PFSK-1 (cell line): ENCODE measurements around the gene VSIG10L2.

ENCODE experiments used
- POLR2AphosphoS5 ChIP-seq: IDR thresholded peaks from 2 replicates; pipeline ENCODE4 v1.6.1; 2012; ENCODE audit warnings: low read depth, mild to moderate bottlenecking, control low read depth, low read length, moderate library complexity
- TF ChIP-seq, protein P1 (sequence below), 2 experiments: IDR thresholded peaks; 2 replicates each; pipeline versions ENCODE4 v1.6.1 to v1.8.0; 2011 to 2012; ENCODE audit warnings: low read depth in 2 of 2, low read length in 2 of 2, control low read depth in 1 of 2, inconsistent platforms in 1 of 2, mild to moderate bottlenecking in 1 of 2, moderate library complexity in 1 of 2; ENCODE audit not compliant: insufficient read depth in 1 of 2

DNA sequence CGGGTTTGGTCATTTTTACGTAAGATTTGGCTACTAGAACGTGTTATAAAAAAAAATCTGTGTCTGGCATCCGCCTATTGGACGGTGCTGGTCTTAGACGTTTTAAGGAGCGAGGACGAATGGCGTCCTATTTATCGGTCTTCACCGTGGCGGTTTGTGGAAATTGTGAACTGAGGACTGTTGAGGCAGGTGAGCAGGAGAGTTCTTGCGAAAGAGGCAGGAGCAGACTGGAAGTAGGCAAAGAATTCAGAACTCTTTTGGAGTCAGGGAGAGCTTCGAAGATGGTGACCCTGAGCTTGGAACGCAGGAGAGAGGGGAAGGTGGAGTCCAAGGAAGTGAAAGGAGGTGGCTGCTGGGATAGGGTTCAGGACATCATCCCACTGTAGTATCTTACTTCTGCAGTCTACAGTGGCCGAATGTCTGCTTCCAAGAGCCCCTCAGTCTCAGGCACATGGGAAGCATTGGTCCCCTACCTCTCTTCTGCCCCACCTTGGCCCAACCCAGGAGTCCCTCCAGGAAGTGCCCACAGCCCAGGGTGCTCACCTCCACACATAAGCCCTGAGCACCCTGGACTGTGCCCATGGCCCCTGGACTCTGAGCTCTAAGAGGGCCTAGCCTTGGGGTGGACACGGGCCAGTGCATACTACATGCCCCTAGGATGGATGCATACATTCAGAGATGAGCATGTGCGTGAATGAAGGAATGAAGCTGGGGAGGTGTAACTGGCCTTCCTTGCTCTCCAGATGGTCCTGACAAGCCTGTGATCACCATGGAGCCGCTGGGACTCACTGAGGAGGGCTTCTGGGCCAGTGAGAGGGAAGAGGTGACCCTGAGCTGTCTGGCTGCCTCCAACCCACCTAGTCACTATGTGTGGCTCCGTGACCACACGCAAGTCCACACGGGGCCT is 3.7 kb downstream of the VSIG10L2 start:
- TF ChIP-seq POLR2AphosphoS5: no peak
- TF ChIP-seq, protein P1, sequence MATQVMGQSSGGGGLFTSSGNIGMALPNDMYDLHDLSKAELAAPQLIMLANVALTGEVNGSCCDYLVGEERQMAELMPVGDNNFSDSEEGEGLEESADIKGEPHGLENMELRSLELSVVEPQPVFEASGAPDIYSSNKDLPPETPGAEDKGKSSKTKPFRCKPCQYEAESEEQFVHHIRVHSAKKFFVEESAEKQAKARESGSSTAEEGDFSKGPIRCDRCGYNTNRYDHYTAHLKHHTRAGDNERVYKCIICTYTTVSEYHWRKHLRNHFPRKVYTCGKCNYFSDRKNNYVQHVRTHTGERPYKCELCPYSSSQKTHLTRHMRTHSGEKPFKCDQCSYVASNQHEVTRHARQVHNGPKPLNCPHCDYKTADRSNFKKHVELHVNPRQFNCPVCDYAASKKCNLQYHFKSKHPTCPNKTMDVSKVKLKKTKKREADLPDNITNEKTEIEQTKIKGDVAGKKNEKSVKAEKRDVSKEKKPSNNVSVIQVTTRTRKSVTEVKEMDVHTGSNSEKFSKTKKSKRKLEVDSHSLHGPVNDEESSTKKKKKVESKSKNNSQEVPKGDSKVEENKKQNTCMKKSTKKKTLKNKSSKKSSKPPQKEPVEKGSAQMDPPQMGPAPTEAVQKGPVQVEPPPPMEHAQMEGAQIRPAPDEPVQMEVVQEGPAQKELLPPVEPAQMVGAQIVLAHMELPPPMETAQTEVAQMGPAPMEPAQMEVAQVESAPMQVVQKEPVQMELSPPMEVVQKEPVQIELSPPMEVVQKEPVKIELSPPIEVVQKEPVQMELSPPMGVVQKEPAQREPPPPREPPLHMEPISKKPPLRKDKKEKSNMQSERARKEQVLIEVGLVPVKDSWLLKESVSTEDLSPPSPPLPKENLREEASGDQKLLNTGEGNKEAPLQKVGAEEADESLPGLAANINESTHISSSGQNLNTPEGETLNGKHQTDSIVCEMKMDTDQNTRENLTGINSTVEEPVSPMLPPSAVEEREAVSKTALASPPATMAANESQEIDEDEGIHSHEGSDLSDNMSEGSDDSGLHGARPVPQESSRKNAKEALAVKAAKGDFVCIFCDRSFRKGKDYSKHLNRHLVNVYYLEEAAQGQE (IDR thresholded peaks at IDR 0.05; ENCODE audit: insufficient read depth in 1 of 2, low read depth in 2 of 2, low read length in 2 of 2): no peak
